Chondrocyte (in vitro differentiated cells): ENCODE results near the gene PLEKHH1. TPM values are rescaled to one million over a fixed set of nuclear protein-coding genes. Genes with fewer than 3 reads are reported as not detected.

ENCODE experiments used
- DNase-seq: peaks from one replicate; pipeline ENCODE4 v3.0.0; 2021; ENCODE audit warnings: mixed read lengths, low spot score
- H3K27ac Mint-ChIP-seq: one replicate; pipeline ENCODE4 v1.8.0; 2021; ENCODE audit warnings: mild to moderate bottlenecking, moderate library complexity, mixed read lengths; ENCODE audit not compliant: unreplicated experiment
- H3K27me3 Mint-ChIP-seq: 2 replicates; pipeline ENCODE4 v1.8.0; 2021; ENCODE audit warnings: low read depth, mixed read lengths
- H3K36me3 Mint-ChIP-seq: 2 replicates; pipeline ENCODE4 v1.8.0; 2021; ENCODE audit warnings: low read depth, mixed read lengths
- H3K4me1 Mint-ChIP-seq: 2 replicates; pipeline ENCODE4 v1.8.0; 2021; ENCODE audit warnings: low read depth, mild to moderate bottlenecking, mixed read lengths
- H3K4me3 Mint-ChIP-seq: one replicate; pipeline ENCODE4 v1.8.0; 2021; ENCODE audit warnings: mild to moderate bottlenecking, moderate library complexity, mixed read lengths; ENCODE audit not compliant: unreplicated experiment
- H3K9me3 Mint-ChIP-seq: 2 replicates; pipeline ENCODE4 v1.8.0; 2021; ENCODE audit warnings: low read depth, mixed read lengths
- total RNA-seq: library from RNA; stranded (reverse); gene quantifications from 3 replicates; pipeline ENCODE4 v1.2.1, GENCODE V29; 2021
- TF ChIP-seq, protein P1 (sequence below): fragments of 200-600 bp; sonication (generic); IDR thresholded peaks from 2 replicates; pipeline ENCODE4 v1.5.0; 2021; ENCODE audit warnings: antibody characterized with exemption, mild to moderate bottlenecking, moderate library complexity

PLEKHH1 gene
- total RNA-seq, 1 donor from 2014 or later: 2.8 TPM

DNA sequence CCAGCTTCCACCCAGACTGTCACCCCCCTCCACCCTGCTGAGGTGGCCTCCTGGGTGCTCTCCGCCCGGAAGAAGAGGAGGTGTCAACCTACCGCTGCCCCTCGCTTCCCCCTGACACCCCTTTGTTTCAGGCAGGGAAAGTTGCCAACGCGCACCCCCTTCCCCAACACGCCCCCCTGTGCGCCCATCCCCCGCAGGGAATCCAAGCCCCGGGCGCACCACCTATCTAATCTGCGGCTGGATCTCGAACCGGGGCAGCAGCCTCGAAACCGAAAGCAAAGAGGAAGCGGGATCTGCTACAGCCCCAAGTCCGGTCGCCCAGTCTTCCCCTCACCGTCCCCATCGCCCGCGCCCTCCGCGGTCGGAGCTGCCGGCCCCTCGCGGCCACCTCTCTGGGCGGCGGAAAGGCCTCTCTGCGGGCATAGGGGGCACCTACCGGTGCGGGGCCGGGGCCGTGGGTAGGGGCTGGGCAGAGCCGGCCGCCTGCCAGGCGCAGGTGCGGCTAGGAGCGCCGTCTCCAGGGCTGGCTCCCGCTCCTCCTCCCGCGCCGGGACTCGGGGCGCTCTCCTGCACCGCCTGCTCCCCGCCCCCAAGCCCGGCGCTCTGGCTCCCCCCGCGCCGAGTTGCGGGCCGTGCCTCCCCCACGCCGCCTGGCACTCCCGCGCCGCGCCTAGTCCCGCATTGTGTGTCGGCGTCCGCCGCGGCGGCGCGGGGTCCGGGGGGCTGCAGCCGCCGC is 18.3 kb upstream of the PLEKHH1 start:
- DNase-seq: no peak
- Mint-ChIP-seq H3K4me1 (no peaks in the 10 kb centered on the region), H3K27ac (no peak overlapping the region), H3K27me3 (peaks cover 34% of the 10 kb centered on the region), H3K9me3 (no peaks in the 10 kb centered on the region), H3K4me3 (peak overlapping the region; percentile 70), H3K36me3 (no peaks in the 10 kb centered on the region)
- TF ChIP-seq, protein P1, sequence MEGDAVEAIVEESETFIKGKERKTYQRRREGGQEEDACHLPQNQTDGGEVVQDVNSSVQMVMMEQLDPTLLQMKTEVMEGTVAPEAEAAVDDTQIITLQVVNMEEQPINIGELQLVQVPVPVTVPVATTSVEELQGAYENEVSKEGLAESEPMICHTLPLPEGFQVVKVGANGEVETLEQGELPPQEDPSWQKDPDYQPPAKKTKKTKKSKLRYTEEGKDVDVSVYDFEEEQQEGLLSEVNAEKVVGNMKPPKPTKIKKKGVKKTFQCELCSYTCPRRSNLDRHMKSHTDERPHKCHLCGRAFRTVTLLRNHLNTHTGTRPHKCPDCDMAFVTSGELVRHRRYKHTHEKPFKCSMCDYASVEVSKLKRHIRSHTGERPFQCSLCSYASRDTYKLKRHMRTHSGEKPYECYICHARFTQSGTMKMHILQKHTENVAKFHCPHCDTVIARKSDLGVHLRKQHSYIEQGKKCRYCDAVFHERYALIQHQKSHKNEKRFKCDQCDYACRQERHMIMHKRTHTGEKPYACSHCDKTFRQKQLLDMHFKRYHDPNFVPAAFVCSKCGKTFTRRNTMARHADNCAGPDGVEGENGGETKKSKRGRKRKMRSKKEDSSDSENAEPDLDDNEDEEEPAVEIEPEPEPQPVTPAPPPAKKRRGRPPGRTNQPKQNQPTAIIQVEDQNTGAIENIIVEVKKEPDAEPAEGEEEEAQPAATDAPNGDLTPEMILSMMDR: peak; percentile 8

DNA sequence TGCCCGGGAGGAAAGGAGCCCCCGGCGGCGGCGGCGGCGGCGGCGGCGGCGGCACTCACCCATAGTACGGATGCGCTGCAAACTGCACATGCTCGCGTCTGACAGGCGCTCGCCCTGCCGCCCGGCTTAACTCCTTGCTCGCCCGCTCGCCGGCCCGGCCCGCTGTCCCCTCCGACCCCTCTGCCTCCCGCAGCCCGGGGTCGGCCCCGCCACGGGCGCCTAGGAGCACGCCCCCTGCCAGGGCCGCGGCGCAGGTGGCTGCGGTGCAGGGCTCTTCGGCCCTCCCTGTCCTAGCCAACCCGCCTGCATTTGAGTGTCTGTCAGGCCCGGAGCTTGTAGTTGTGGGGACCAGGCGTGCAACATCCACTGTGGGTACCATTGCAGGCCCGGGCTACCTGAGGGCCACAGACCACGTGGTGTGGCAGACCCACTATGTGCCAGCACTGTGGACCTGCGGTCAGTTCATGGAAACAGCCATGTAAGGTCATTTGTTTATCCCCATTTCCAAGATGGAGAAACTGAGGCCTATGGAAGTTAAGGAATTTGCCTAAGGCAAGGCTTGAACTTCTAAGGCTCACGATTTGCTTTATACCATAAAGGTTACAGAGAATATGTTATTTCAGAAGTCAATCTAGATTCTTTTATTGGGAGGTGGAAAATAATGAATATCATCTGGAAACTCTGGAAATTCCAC is 17.6 kb upstream of the PLEKHH1 start:
- Mint-ChIP-seq H3K4me3 (peak overlapping the region; percentile 54), H3K36me3 (no peaks in the 10 kb centered on the region), H3K27ac (no peak overlapping the region), H3K4me1 (no peaks in the 10 kb centered on the region), H3K9me3 (no peaks in the 10 kb centered on the region), H3K27me3 (peaks cover 39% of the 10 kb centered on the region)
- no peak for DNase-seq
- TF ChIP-seq, protein P1: peak; percentile 3

DNA sequence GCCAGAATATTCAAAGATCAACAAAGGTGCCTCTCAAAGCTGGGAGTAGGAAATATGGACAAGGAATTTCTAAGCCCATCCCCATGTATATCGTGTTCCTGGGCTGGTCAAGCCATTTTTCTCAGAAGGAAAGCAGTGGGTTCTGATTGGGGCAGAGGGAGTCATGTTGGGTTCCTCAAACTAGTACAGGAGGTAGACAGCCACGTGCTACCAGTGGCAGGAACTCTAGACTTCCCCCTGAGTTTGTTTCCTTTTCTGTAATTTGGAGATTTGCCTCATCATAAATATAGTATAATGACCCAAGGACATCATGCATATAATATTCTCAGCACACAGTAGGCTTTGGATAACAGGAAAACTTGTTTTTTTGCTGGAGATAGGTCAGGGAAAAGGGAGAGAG is 16.4 kb upstream of the PLEKHH1 start:
- Mint-ChIP-seq H3K9me3 (no peaks in the 10 kb centered on the region), H3K36me3 (no peaks in the 10 kb centered on the region), H3K4me1 (no peaks in the 10 kb centered on the region), H3K27me3 (peaks cover 42% of the 10 kb centered on the region), H3K27ac (no peak overlapping the region), H3K4me3 (no peak overlapping the region)
- DNase-seq: no peak
- TF ChIP-seq, protein P1: no peak

DNA sequence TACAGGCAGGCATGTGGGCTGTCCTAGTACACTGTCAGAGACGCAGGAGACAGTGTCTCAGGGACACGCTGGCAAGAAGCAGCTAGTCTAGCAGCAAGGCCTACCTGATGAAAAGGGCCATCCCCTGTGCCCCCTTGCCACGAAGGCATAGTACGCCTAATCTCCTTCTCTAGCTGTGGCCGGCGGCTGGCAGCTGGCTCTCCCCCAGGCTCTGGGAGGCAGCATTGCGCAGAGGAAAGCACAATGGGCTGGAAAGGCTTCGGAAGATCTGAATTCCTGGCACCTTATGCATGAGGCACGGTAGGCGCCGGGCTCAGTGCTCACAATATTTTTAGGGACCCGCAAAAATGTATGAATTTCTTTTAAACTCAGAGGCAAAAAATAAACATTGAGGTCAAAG is 16.0 kb upstream of the PLEKHH1 start:
- no peaks in the 10 kb centered on the region for H3K36me3 Mint-ChIP-seq
- TF ChIP-seq, protein P1: peak; percentile 33
- H3K4me3 Mint-ChIP-seq: no peak overlapping the region
- H3K4me1 Mint-ChIP-seq: no peaks in the 10 kb centered on the region
- H3K27me3 Mint-ChIP-seq: peaks cover 41% of the 10 kb centered on the region
- no peak overlapping the region for H3K27ac Mint-ChIP-seq
- H3K9me3 Mint-ChIP-seq: no peaks in the 10 kb centered on the region
- DNase-seq: no peak

DNA sequence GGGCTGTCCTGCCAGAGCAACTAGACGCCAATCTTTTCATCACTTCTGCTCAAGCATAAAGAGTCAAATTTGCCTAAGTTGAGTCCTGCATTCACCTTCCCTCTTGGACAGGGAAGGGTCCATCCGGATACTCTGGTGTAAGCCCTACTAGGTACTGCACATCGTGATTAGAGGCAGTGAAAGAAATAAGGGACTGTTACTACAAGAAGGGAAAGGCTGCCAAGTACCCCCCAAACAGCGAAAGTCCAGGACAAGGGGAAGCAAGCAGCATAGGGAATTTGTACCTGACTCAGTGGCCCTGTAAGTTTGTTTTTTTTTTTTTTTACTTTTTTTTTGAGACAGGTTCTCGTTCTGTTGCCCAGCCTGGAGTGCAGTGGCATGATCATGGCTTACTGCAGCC is 13.7 kb upstream of the PLEKHH1 start:
- no peaks in the 10 kb centered on the region for H3K36me3 Mint-ChIP-seq
- TF ChIP-seq, protein P1: no peak
- no peak for DNase-seq
- H3K4me3 Mint-ChIP-seq: no peak overlapping the region
- H3K9me3 Mint-ChIP-seq: no peaks in the 10 kb centered on the region
- H3K27me3 Mint-ChIP-seq: peaks cover 52% of the 10 kb centered on the region
- H3K27ac Mint-ChIP-seq: no peak overlapping the region
- no peaks in the 10 kb centered on the region for H3K4me1 Mint-ChIP-seq
